ENCODE measurements around the gene TMEM59L.

Gene TMEM59L

DNA sequence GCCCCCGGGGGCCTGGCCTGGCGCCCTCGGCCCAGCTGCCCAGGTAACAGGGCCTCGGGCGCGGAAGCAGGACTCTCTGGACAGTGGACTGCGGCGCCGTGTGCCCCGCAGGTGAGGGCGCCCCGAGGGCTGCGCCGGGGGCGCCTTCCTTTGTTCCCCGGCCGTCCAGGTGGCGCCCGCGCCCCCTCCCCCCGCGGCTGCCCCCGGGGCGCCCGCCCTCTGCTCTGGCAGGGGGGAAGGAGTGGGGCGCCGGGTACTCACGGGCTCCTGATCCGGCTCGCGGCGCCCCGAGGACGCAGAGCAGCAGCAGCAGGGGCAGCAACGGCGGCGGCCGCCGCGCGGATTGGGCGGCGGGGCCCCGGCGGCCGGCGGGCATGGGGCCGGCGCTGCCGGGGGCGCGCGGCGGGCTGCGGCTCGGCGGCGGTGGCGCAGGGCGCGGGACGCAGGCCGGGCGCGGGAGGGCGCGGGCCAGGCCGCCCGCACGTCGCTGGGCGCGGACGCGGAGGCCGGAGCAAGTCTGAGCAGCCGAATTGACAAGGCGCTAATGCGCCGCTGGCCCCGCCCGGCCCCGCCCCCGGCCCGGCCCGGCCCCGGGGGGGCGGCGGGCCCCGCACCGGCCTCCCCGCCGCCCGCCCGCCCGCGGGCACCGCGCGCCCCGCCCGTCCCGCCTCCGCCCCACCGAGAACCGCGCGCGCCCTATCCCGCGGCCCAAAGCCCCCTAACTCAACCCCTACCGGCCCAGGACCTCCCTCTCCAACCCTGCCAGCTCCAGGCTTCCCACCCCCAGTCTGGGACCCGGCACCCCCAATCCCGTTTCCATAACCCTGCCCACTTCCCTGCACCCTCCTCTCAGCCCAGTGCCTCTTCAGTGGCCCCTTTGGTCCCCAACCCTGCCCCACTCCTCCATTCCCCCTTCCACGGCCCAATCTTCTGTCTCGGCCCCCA lies 6.1 kb upstream of the TMEM59L start, which contains the start of gene CRLF1 (continued):
- peak; percentile 42 for TF ChIP-seq ZBTB26 (tag by site-specific recombination; optimal IDR thresholded peaks at IDR 0.05)
- TF ChIP-seq KLF9 (tag by site-specific recombination; IDR thresholded peaks at IDR 0.05; ENCODE audit: low read depth): 0 out of 2 replicates have a peak, but pooled peaks have one; percentile 35
- TF ChIP-seq, protein P1, sequence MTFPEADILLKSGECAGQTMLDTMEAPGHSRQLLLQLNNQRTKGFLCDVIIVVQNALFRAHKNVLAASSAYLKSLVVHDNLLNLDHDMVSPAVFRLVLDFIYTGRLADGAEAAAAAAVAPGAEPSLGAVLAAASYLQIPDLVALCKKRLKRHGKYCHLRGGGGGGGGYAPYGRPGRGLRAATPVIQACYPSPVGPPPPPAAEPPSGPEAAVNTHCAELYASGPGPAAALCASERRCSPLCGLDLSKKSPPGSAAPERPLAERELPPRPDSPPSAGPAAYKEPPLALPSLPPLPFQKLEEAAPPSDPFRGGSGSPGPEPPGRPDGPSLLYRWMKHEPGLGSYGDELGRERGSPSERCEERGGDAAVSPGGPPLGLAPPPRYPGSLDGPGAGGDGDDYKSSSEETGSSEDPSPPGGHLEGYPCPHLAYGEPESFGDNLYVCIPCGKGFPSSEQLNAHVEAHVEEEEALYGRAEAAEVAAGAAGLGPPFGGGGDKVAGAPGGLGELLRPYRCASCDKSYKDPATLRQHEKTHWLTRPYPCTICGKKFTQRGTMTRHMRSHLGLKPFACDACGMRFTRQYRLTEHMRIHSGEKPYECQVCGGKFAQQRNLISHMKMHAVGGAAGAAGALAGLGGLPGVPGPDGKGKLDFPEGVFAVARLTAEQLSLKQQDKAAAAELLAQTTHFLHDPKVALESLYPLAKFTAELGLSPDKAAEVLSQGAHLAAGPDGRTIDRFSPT (tag by site-specific recombination; IDR thresholded peaks at IDR 0.05): peak; percentile 44; the same call in 1 of the 2 replicates
- TF ChIP-seq SP2 (tag by site-specific recombination; IDR thresholded peaks at IDR 0.05): peak; percentile 61

DNA sequence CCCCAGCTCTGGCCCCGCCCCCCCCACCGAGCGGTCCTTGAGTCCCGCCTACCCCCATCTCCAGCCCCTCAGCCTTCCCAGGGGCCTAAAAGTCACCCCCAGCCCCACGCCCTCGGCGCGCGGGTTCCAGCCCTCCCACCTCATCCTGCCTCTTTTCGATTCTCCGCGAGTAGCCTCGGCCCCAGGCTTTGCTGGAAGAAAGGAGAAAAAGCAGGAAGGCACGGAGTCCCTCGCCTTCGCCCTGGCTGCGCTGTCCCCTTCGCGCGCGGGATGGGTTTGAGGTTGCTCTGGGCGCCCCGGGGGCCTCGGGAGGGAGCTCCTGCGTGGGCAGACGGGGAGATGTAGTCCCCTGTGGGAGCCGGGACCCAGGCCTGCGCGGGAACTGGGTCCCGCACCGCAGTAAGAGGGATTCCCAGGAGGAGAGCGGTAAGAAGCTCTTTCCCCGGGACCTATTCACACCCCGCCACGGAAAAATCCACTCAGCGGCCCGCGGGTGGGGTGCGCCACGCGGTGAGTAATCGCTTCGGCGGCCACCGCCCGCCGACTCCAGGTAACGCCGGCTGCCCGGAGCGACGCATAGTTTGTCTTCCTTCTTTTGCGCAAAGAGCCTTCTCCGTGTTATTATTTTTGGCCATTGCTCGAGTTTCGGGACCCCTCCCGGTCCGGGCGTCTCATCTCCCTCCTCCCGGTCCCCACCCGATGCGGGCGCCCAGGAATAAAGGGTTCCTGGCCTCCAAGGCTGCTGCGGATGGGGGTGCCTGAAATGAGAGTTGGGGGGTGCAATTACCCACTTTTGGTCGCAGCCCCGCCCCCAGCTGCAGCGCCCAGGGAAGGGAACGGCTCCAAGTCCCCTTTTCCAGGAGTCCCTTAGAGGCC lies 5.2 kb upstream of the TMEM59L start:
- POLR2A ChIA-PET: interaction anchor here (0.6 to 1.8 kb wide), 6 partner anchors 15 to 225 kb away, joined by 3 to 4 read pairs (median 4); no protein-coding TSS in a partner anchor
- H3K27ac ChIP-seq (ENCODE audit: extremely low read depth, low read depth, low read length): no peak overlapping the region
- peaks cover 4% of the 10 kb centered on the region for H3K4me1 ChIP-seq (ENCODE audit: control insufficient read depth, insufficient read depth, low read length)
- TF ChIP-seq MYNN (tag by site-specific recombination; IDR thresholded peaks at IDR 0.05; ENCODE audit: borderline replicate concordance): no peak
- TF ChIP-seq GLIS2 (tag by site-specific recombination; IDR thresholded peaks at IDR 0.05): peak; percentile 45; the same call in 1 of the 2 replicates
- no peak for TF ChIP-seq ZNF280C (tag by site-specific recombination; IDR thresholded peaks at IDR 0.05)
- no peak for TF ChIP-seq ZNF169 (tag by site-specific recombination; IDR thresholded peaks at IDR 0.05)
- peak; percentile 75; the same call in 1 of the 2 replicates for TF ChIP-seq ZNF18 (tag by site-specific recombination; IDR thresholded peaks at IDR 0.05)
- TF ChIP-seq KLF1 (tag by site-specific recombination; IDR thresholded peaks at IDR 0.05): peak; percentile 47
- TF ChIP-seq ZNF341 (tag by site-specific recombination; IDR thresholded peaks at IDR 0.05; ENCODE audit: low read depth): peak; percentile 12; the same call in 1 of the 2 replicates
- no peak for TF ChIP-seq REPIN1 (tag by site-specific recombination; IDR thresholded peaks at IDR 0.05; ENCODE audit: low read depth)
- TF ChIP-seq SP2 (tag by site-specific recombination; IDR thresholded peaks at IDR 0.05): peak; percentile 39; the same call in 1 of the 2 replicates
- TF ChIP-seq ZIC2 (tag by site-specific recombination; IDR thresholded peaks at IDR 0.05): peak; percentile 54; the same call in 1 of the 2 replicates
- TF ChIP-seq ZBTB17 (tag by site-specific recombination; IDR thresholded peaks at IDR 0.05): 0 out of 2 replicates have a peak, but pooled peaks have one; percentile 24
- 0 out of 2 replicates have a peak, but pooled peaks have one; percentile 8 for TF ChIP-seq ZNF548 (tag by site-specific recombination; IDR thresholded peaks at IDR 0.05)
- peak; percentile 46; the same call in 1 of the 2 replicates for TF ChIP-seq ZNF366 (tag by site-specific recombination; conservative IDR thresholded peaks at IDR 0.05)
- no peak for TF ChIP-seq ELK4 (IDR thresholded peaks at IDR 0.05; ENCODE audit: borderline replicate concordance, low read depth, low read length)
- peak; percentile 84 for TF ChIP-seq ZFHX2 (tag by site-specific recombination; conservative IDR thresholded peaks at IDR 0.05)
- no peak for TF ChIP-seq ZNF391 (tag by site-specific recombination; IDR thresholded peaks at IDR 0.05; ENCODE audit: borderline replicate concordance, low read depth)
- TF ChIP-seq SP3 (tag by site-specific recombination; IDR thresholded peaks at IDR 0.05): peak; percentile 11; the same call in 1 of the 2 replicates
- peak; percentile 49 for TF ChIP-seq ZBTB26 (tag by site-specific recombination; optimal IDR thresholded peaks at IDR 0.05)

More for the DNA sequence above, 5.2 kb upstream of the TMEM59L start:
- Histone ChIP-seq H3K9me3 (ENCODE audit: control insufficient read depth, insufficient read depth, low read depth, low read length) (no peaks in the 10 kb centered on the region), H3K4me3 (ENCODE audit: low read depth, low read length) (peak overlapping the region; percentile 41), H3K36me3 (ENCODE audit: control insufficient read depth in 2 of 2, insufficient read depth in 1 of 2, low read length in 2 of 2) (no peaks in the 10 kb centered on the region)
- CTCF ChIA-PET: interaction anchor here (0.6 to 2.0 kb wide), 3 partner anchors 45 to 240 kb away, joined by 3 to 4 read pairs (median 3); no protein-coding TSS in a partner anchor
